ENCODE data around the gene AMOTL1. TPM values are rescaled to one million over a fixed set of nuclear protein-coding genes. Genes with fewer than 3 reads are reported as not detected.
"Not testable (repeated sequence)": the region's sequence is repeated elsewhere in the genome, so short reads cannot be mapped to it uniquely, and the experiment has no call there.

AMOTL1 gene
- polyA plus RNA-seq, 4 donors, result 0.81 to 16.5 (median 3.7) TPM

DNA sequence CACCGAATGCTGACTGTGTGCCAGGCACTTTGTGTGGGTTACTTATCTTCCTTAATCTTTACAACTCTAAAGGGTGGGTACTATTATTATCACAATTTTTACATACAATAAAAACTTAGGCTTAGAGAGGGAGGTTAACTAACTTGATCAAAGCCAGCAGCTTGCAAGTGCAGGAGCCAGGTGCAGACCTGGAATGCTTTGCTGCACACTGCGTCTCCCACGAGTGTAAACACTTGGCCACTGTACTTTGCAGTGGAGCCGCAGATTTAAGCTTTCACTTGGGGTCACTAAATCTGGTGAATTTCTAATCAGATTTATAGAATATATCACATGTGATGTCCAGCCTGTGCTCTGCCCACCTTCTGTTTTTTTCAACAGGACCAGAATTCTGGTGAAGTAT is 36.7 kb downstream of the AMOTL1 start:
- H3K36me3 ChIP-seq (ENCODE audit: control insufficient read depth in 3 of 3, insufficient read depth in 2 of 3, low read depth in 1 of 3, low read length in 3 of 3), result peaks cover 0 to 28% (median 0%) of the 10 kb centered on the region in 3 donors
- DNase-seq (no peak), FAIRE-seq (no peak)
- no peaks in the 10 kb centered on the region for H3K27me3 ChIP-seq (ENCODE audit: control insufficient read depth in 3 of 3, insufficient read depth in 3 of 3, low read length in 3 of 3)
- 27 to 53% (median 52%) methylated on average over 4 of the region's 4 CpGs for WGBS, 3 donors
- no peaks in the 10 kb centered on the region for H3K4me1 ChIP-seq (ENCODE audit: control insufficient read depth in 3 of 3, insufficient read depth in 2 of 3, low read depth in 1 of 3, low read length in 2 of 3)
- no peaks in the 10 kb centered on the region for H3K9me3 ChIP-seq (ENCODE audit: control insufficient read depth in 2 of 2, insufficient read depth in 1 of 2, low read depth in 1 of 2, low read length in 1 of 2)
- H3K27ac ChIP-seq (ENCODE audit: low read depth in 1 of 3, low read length in 2 of 3), result no peak overlapping the region
- no peak overlapping the region for H3K4me3 ChIP-seq (ENCODE audit: low read depth in 1 of 3, low read length in 3 of 3)

- Histone ChIP-seq H3K36me3 (ENCODE audit: control insufficient read depth in 3 of 3, insufficient read depth in 2 of 3, low read depth in 1 of 3, low read length in 3 of 3) (peaks cover 0 to 22% (median 0%) of the 10 kb centered on the region in 3 donors), H3K9me3 (ENCODE audit: control insufficient read depth in 2 of 2, insufficient read depth in 1 of 2, low read depth in 1 of 2, low read length in 1 of 2) (no peaks in the 10 kb centered on the region), H3K27me3 (ENCODE audit: control insufficient read depth in 3 of 3, insufficient read depth in 3 of 3, low read length in 3 of 3) (no peaks in the 10 kb centered on the region), H3K4me3 (ENCODE audit: low read depth in 1 of 3, low read length in 3 of 3) (no peak overlapping the region), H3K4me1 (ENCODE audit: control insufficient read depth in 3 of 3, insufficient read depth in 2 of 3, low read depth in 1 of 3, low read length in 2 of 3) (no peaks in the 10 kb centered on the region), H3K27ac (ENCODE audit: low read depth in 1 of 3, low read length in 2 of 3) (no peak overlapping the region)
- whole genome bisulfite sequencing, 3 donors, result 47 to 77% (median 50%) methylated on average over 1 of the region's 1 CpG
- DNase-seq, result no peak
- no peak for FAIRE-seq
Observed at GRCh38 chr11:94806014-94806413, 37.9 kb downstream of the AMOTL1 start.

GRCh38 chr11:94806419-94806818 is 38.3 kb downstream of the AMOTL1 start:
- H3K9me3 ChIP-seq (ENCODE audit: control insufficient read depth in 2 of 2, insufficient read depth in 1 of 2, low read depth in 1 of 2, low read length in 1 of 2), result no peaks in the 10 kb centered on the region
- FAIRE-seq, result no peak
- no peaks in the 10 kb centered on the region for H3K4me1 ChIP-seq (ENCODE audit: control insufficient read depth in 3 of 3, insufficient read depth in 2 of 3, low read depth in 1 of 3, low read length in 2 of 3)
- WGBS, 3 donors, result 62 to 81% (median 80%) methylated on average over 4 of the region's 4 CpGs
- H3K36me3 ChIP-seq (ENCODE audit: control insufficient read depth in 3 of 3, insufficient read depth in 2 of 3, low read depth in 1 of 3, low read length in 3 of 3), result peaks cover 0 to 19% (median 0%) of the 10 kb centered on the region in 3 donors
- no peak for DNase-seq
- no peaks in the 10 kb centered on the region for H3K27me3 ChIP-seq (ENCODE audit: control insufficient read depth in 3 of 3, insufficient read depth in 3 of 3, low read length in 3 of 3)
- no peak overlapping the region for H3K4me3 ChIP-seq (ENCODE audit: low read depth in 1 of 3, low read length in 3 of 3)
- no peak overlapping the region for H3K27ac ChIP-seq (ENCODE audit: low read depth in 1 of 3, low read length in 2 of 3)

- H3K9me3 ChIP-seq (ENCODE audit: control insufficient read depth in 2 of 2, insufficient read depth in 1 of 2, low read depth in 1 of 2, low read length in 1 of 2), result no peaks in the 10 kb centered on the region
- H3K27ac ChIP-seq (ENCODE audit: low read depth in 1 of 3, low read length in 2 of 3), result no peak overlapping the region
- peaks cover 0 to 13% (median 0%) of the 10 kb centered on the region in 3 donors for H3K36me3 ChIP-seq (ENCODE audit: control insufficient read depth in 3 of 3, insufficient read depth in 2 of 3, low read depth in 1 of 3, low read length in 3 of 3)
- H3K4me1 ChIP-seq (ENCODE audit: control insufficient read depth in 3 of 3, insufficient read depth in 2 of 3, low read depth in 1 of 3, low read length in 2 of 3), result no peaks in the 10 kb centered on the region
- DNase-seq, result no peak
- H3K4me3 ChIP-seq (ENCODE audit: low read depth in 1 of 3, low read length in 3 of 3), result no peak overlapping the region
- 75 to 81% (median 80%) methylated on average over 5 of the region's 5 CpGs for WGBS, 3 donors
- FAIRE-seq, result no peak
- no peaks in the 10 kb centered on the region for H3K27me3 ChIP-seq (ENCODE audit: control insufficient read depth in 3 of 3, insufficient read depth in 3 of 3, low read length in 3 of 3)
Observed at GRCh38 chr11:94809251-94809650, 41.1 kb downstream of the AMOTL1 start.

GRCh38 chr11:94812724-94813720 is 44.9 kb downstream of the AMOTL1 start:
- DNase-seq; FAIRE-seq; H3K4me1 ChIP-seq (ENCODE audit: control insufficient read depth in 3 of 3, insufficient read depth in 2 of 3, low read depth in 1 of 3, low read length in 2 of 3); H3K27me3 ChIP-seq (ENCODE audit: control insufficient read depth in 3 of 3, insufficient read depth in 3 of 3, low read length in 3 of 3); H3K36me3 ChIP-seq (ENCODE audit: control insufficient read depth in 3 of 3, insufficient read depth in 2 of 3, low read depth in 1 of 3, low read length in 3 of 3); H3K4me3 ChIP-seq (ENCODE audit: low read depth in 1 of 3, low read length in 3 of 3); H3K9me3 ChIP-seq (ENCODE audit: control insufficient read depth in 2 of 2, insufficient read depth in 1 of 2, low read depth in 1 of 2, low read length in 1 of 2): not testable (repeated sequence)
- peak overlapping the region in 1 of 3 donors; percentile 44 for H3K27ac ChIP-seq (ENCODE audit: low read depth in 1 of 3, low read length in 2 of 3)
- WGBS, 3 donors, result 92 to 96% (median 94%) methylated on average over 8 of the region's 9 CpGs

GRCh38 chr11:94814272-94814976 is 46.3 kb downstream of the AMOTL1 start:
- Histone ChIP-seq H3K27me3 (ENCODE audit: control insufficient read depth in 3 of 3, insufficient read depth in 3 of 3, low read length in 3 of 3) (no peaks in the 10 kb centered on the region), H3K4me3 (ENCODE audit: low read depth in 1 of 3, low read length in 3 of 3) (no peak overlapping the region), H3K27ac (ENCODE audit: low read depth in 1 of 3, low read length in 2 of 3) (peak overlapping the region in 2 of 3 donors; percentile 27 to 44), H3K36me3 (ENCODE audit: control insufficient read depth in 3 of 3, insufficient read depth in 2 of 3, low read depth in 1 of 3, low read length in 3 of 3) (peaks cover 0 to 6% (median 0%) of the 10 kb centered on the region in 3 donors), H3K9me3 (ENCODE audit: control insufficient read depth in 2 of 2, insufficient read depth in 1 of 2, low read depth in 1 of 2, low read length in 1 of 2) (peaks cover 0 to 9% of the 10 kb centered on the region in 2 donors), H3K4me1 (ENCODE audit: control insufficient read depth in 3 of 3, insufficient read depth in 2 of 3, low read depth in 1 of 3, low read length in 2 of 3) (no peaks in the 10 kb centered on the region)
- peak in 1 of 2 donors; percentile 48 for DNase-seq
- 74 to 82% (median 81%) methylated on average over 7 of the region's 7 CpGs for WGBS, 3 donors
- no peak for FAIRE-seq

DNA sequence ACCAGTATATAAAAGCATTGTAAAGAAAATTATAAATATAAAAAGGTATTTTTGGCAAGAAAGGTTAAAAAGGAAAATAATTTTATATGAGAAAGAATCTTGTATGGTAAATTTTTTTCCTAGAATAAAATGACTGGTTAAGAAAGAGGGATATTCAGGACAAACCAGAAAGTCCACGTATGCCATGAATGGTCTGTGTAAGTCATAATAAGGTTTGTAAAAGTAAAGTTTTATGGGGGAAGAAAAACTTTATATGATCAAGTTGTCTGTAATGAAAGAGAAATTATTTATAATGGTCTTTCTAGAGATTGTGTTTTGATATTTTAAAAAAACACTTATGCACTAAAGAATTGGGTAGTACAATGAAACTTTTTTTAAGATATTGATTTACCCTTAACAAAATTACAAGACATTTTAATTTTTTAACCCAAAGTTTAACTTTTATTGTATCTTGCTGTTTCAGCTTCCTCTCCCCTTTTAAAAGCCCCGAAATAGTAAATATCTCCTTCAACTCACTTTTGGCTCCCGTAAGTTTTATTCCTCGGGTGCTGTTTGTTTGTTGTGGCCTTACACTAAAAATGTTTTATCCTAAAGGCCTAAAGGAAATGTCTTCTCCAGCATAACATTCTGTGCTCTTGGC is 47.7 kb downstream of the AMOTL1 start:
- Histone ChIP-seq H3K27ac (ENCODE audit: low read depth in 1 of 3, low read length in 2 of 3) (no peak overlapping the region), H3K4me3 (ENCODE audit: low read depth in 1 of 3, low read length in 3 of 3) (no peak overlapping the region), H3K9me3 (ENCODE audit: control insufficient read depth in 2 of 2, insufficient read depth in 1 of 2, low read depth in 1 of 2, low read length in 1 of 2) (peaks cover 0 to 9% of the 10 kb centered on the region in 2 donors), H3K27me3 (ENCODE audit: control insufficient read depth in 3 of 3, insufficient read depth in 3 of 3, low read length in 3 of 3) (no peaks in the 10 kb centered on the region), H3K4me1 (ENCODE audit: control insufficient read depth in 3 of 3, insufficient read depth in 2 of 3, low read depth in 1 of 3, low read length in 2 of 3) (no peaks in the 10 kb centered on the region), H3K36me3 (ENCODE audit: control insufficient read depth in 3 of 3, insufficient read depth in 2 of 3, low read depth in 1 of 3, low read length in 3 of 3) (peaks cover 0 to 9% (median 0%) of the 10 kb centered on the region in 3 donors)
- 89 to 96% (median 90%) methylated on average over 4 of the region's 4 CpGs for WGBS, 3 donors
- no peak for FAIRE-seq
- DNase-seq, result no peak

DNA sequence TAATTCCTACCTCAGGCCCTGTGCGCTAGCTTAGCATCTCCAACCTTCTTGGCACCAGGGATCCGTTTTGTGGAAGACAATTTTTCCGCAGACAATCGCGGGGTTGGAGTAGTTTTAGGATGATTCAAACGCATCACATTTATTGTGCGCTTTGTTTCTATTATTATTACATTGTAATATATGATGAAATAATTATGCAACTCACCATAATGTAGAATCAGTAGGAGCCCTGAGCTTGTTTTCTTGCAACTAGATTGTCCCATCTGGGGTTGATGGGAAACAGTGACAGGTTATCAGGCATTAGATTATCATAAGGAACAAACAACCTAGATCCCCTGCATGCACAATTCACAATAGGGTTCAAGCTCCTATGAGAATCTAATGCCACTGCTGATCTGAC is 52.3 kb downstream of the AMOTL1 start:
- Histone ChIP-seq H3K27me3 (ENCODE audit: control insufficient read depth in 3 of 3, insufficient read depth in 3 of 3, low read length in 3 of 3) (no peaks in the 10 kb centered on the region), H3K4me3 (ENCODE audit: low read depth in 1 of 3, low read length in 3 of 3) (no peak overlapping the region), H3K27ac (ENCODE audit: low read depth in 1 of 3, low read length in 2 of 3) (no peak overlapping the region), H3K9me3 (ENCODE audit: control insufficient read depth in 2 of 2, insufficient read depth in 1 of 2, low read depth in 1 of 2, low read length in 1 of 2) (peaks cover 0 to 9% of the 10 kb centered on the region in 2 donors), H3K4me1 (ENCODE audit: control insufficient read depth in 3 of 3, insufficient read depth in 2 of 3, low read depth in 1 of 3, low read length in 2 of 3) (no peaks in the 10 kb centered on the region), H3K36me3 (ENCODE audit: control insufficient read depth in 3 of 3, insufficient read depth in 2 of 3, low read depth in 1 of 3, low read length in 3 of 3) (peaks cover 0 to 32% (median 2%) of the 10 kb centered on the region in 3 donors)
- no peak for DNase-seq
- WGBS, 3 donors, result 92 to 96% (median 95%) methylated on average over 7 of the region's 7 CpGs
- no peak for FAIRE-seq
